BLaER1 treated with 17β-estradiol and CSF1 and Interleukin-3, amounts not matched to agents 10 nM and 100 nM (cell line): Measurements from ENCODE around the gene GNAO1.

ENCODE experiments used
- H3K27ac ChIP-seq, 11 experiments: shearing (Covaris generic); formaldehyde crosslinking; 2 replicates each; pipeline ENCODE4 v1.8.1; 2022
- H3K27me3 ChIP-seq, 11 experiments: shearing (Covaris generic); formaldehyde crosslinking; 2 replicates each; pipeline ENCODE4 v1.8.1; 2022
- H3K36me3 ChIP-seq, 11 experiments: shearing (Covaris generic); formaldehyde crosslinking; 2 replicates each; pipeline ENCODE4 v1.8.1; 2022
- H3K4me1 ChIP-seq, 10 experiments: shearing (Covaris generic); formaldehyde crosslinking; 2 replicates each; pipeline ENCODE4 v1.8.1; 2022
- H3K4me2 ChIP-seq, 11 experiments: shearing (Covaris generic); formaldehyde crosslinking; 2 replicates each; pipeline ENCODE4 v1.8.1; 2022
- H3K4me3 ChIP-seq, 10 experiments: shearing (Covaris generic); formaldehyde crosslinking; 2 replicates each; pipeline ENCODE4 v1.8.1; 2022
- H3K9ac ChIP-seq, 11 experiments: shearing (Covaris generic); formaldehyde crosslinking; 2 replicates each; pipeline ENCODE4 v1.8.1; 2022
- H3K9me3 ChIP-seq, 11 experiments: shearing (Covaris generic); formaldehyde crosslinking; replicated peaks in 1 of 11; 2 replicates each; pipeline ENCODE4 v1.8.1; 2022
- H4K20me1 ChIP-seq, 11 experiments: shearing (Covaris generic); formaldehyde crosslinking; 2 replicates each; pipeline ENCODE4 v1.8.1; 2022
- Cebpa-rat ChIP-seq, 11 experiments: shearing (Covaris generic); IDR thresholded peaks; 2 replicates each; pipeline ENCODE4 v1.8.1; 2022

Gene GNAO1

GRCh38 chr16:56226187-56226586 lies 34.9 kb downstream of the GNAO1 start:
- Histone ChIP-seq H3K27me3 (no peaks in the 10 kb centered on the region), H3K4me1 (peaks cover 17 to 33% (median 22%) of the 10 kb centered on the region in 10 experiments), H3K4me2 (peak overlapping the region; percentile 60 to 84 (median 73); a peak in 20 of 22 replicates), H3K36me3 (no peaks in the 10 kb centered on the region), H3K27ac (peak overlapping the region in 7 of 11 experiments; percentile 1 to 69 (median 51); a peak in 10 of 22 replicates), H3K4me3 (no peak overlapping the region), H3K9me3 (no peaks in the 10 kb centered on the region), H4K20me1 (no peaks in the 10 kb centered on the region), H3K9ac (peak overlapping the region in 1 of 11 experiments; percentile 26; a peak in 1 of 22 replicates)
- TF ChIP-seq Cebpa-rat (IDR thresholded peaks at IDR 0.05) = peak in 7 of 11 experiments; percentile 26 to 67 (median 30); a peak in 5 of 22 replicates

GRCh38 chr16:56226845-56227525 lies 35.7 kb downstream of the GNAO1 start:
- no peaks in the 10 kb centered on the region for H3K9me3 ChIP-seq
- no peak for TF ChIP-seq Cebpa-rat (IDR thresholded peaks at IDR 0.05)
- H3K9ac ChIP-seq = peak overlapping the region in 3 of 11 experiments; percentile 4 to 26 (median 13); a peak in 4 of 22 replicates
- H3K4me1 ChIP-seq = peaks cover 17 to 33% (median 22%) of the 10 kb centered on the region in 10 experiments
- no peaks in the 10 kb centered on the region for H4K20me1 ChIP-seq
- no peaks in the 10 kb centered on the region for H3K27me3 ChIP-seq
- H3K27ac ChIP-seq = peak overlapping the region in 9 of 11 experiments; percentile 7 to 69 (median 43); a peak in 13 of 22 replicates
- H3K4me3 ChIP-seq = no peak overlapping the region
- H3K4me2 ChIP-seq = peak overlapping the region; percentile 60 to 84 (median 73)
- H3K36me3 ChIP-seq = no peaks in the 10 kb centered on the region

GRCh38 chr16:56227936-56228335 lies 36.6 kb downstream of the GNAO1 start:
- no peaks in the 10 kb centered on the region for H4K20me1 ChIP-seq
- no peak for TF ChIP-seq Cebpa-rat (IDR thresholded peaks at IDR 0.05)
- no peaks in the 10 kb centered on the region for H3K36me3 ChIP-seq
- peaks cover 17 to 33% (median 22%) of the 10 kb centered on the region in 10 experiments for H3K4me1 ChIP-seq
- H3K27ac ChIP-seq = 0 out of 22 replicates have a peak overlapping the region, but pooled peaks of 1 of the 11 experiments have one; percentile 7
- peak overlapping the region in 1 of 11 experiments; percentile 69; a peak in 1 of 22 replicates for H3K4me2 ChIP-seq
- no peaks in the 10 kb centered on the region for H3K27me3 ChIP-seq
- no peak overlapping the region for H3K9ac ChIP-seq
- no peak overlapping the region for H3K4me3 ChIP-seq
- H3K9me3 ChIP-seq = no peaks in the 10 kb centered on the region

GRCh38 chr16:56228476-56228875 lies 37.2 kb downstream of the GNAO1 start:
- Histone ChIP-seq H4K20me1 (no peaks in the 10 kb centered on the region), H3K36me3 (no peaks in the 10 kb centered on the region), H3K9ac (no peak overlapping the region), H3K4me1 (peaks cover 17 to 33% (median 22%) of the 10 kb centered on the region in 10 experiments), H3K4me2 (no peak overlapping the region), H3K4me3 (no peak overlapping the region), H3K9me3 (no peaks in the 10 kb centered on the region), H3K27ac (no peak overlapping the region), H3K27me3 (no peaks in the 10 kb centered on the region)
- no peak for TF ChIP-seq Cebpa-rat (IDR thresholded peaks at IDR 0.05)

GRCh38 chr16:56233795-56234566 lies 42.7 kb downstream of the GNAO1 start:
- H3K4me2 ChIP-seq = peak overlapping the region in 1 of 11 experiments; percentile 18; a peak in 1 of 22 replicates
- H3K27ac ChIP-seq = no peak overlapping the region
- no peaks in the 10 kb centered on the region for H3K27me3 ChIP-seq
- no peaks in the 10 kb centered on the region for H3K9me3 ChIP-seq
- H3K4me1 ChIP-seq = no peaks in the 10 kb centered on the region
- no peak overlapping the region for H3K9ac ChIP-seq
- no peaks in the 10 kb centered on the region for H3K36me3 ChIP-seq
- no peak for TF ChIP-seq Cebpa-rat (IDR thresholded peaks at IDR 0.05)
- H3K4me3 ChIP-seq = no peak overlapping the region
- no peaks in the 10 kb centered on the region for H4K20me1 ChIP-seq

DNA sequence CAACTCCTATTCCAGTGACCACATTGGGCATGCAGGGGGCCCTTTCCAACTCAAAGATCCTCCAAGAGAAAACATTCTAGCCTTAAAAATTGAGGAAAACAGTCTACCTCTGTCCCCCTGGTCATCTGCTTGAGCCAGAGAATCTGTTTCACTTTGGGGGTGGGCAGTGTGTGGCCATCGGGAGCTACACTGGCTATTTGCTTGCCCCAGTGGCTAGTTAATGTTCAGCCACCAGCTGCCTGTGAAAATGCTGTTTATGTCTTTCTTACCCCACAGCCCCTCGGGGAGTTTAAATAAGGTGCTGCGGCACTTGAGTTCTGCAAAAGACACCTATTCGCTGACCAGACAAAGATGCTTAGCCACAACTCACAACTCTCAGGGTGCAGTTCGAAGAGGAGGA lies 43.4 kb downstream of the GNAO1 start:
- no peak overlapping the region for H3K4me2 ChIP-seq
- H3K36me3 ChIP-seq = no peaks in the 10 kb centered on the region
- no peaks in the 10 kb centered on the region for H4K20me1 ChIP-seq
- no peaks in the 10 kb centered on the region for H3K4me1 ChIP-seq
- no peaks in the 10 kb centered on the region for H3K9me3 ChIP-seq
- H3K4me3 ChIP-seq = no peak overlapping the region
- no peak for TF ChIP-seq Cebpa-rat (IDR thresholded peaks at IDR 0.05)
- no peaks in the 10 kb centered on the region for H3K27me3 ChIP-seq
- no peak overlapping the region for H3K27ac ChIP-seq
- H3K9ac ChIP-seq = no peak overlapping the region

GRCh38 chr16:56237451-56237930 lies 46.2 kb downstream of the GNAO1 start:
- Histone ChIP-seq H3K4me2 (no peak overlapping the region), H3K9me3 (no peaks in the 10 kb centered on the region), H4K20me1 (no peaks in the 10 kb centered on the region), H3K4me3 (no peak overlapping the region), H3K27me3 (no peaks in the 10 kb centered on the region), H3K27ac (no peak overlapping the region), H3K9ac (no peak overlapping the region), H3K4me1 (no peaks in the 10 kb centered on the region), H3K36me3 (no peaks in the 10 kb centered on the region)
- TF ChIP-seq Cebpa-rat (IDR thresholded peaks at IDR 0.05) = no peak

- Histone ChIP-seq H3K36me3 (no peaks in the 10 kb centered on the region), H4K20me1 (no peaks in the 10 kb centered on the region), H3K4me3 (no peak overlapping the region), H3K4me2 (no peak overlapping the region), H3K27ac (no peak overlapping the region), H3K9me3 (no peaks in the 10 kb centered on the region), H3K27me3 (no peaks in the 10 kb centered on the region), H3K4me1 (no peaks in the 10 kb centered on the region), H3K9ac (no peak overlapping the region)
- no peak for TF ChIP-seq Cebpa-rat (IDR thresholded peaks at IDR 0.05)
Measured at GRCh38 chr16:56238188-56238587, 46.9 kb downstream of the GNAO1 start.

DNA sequence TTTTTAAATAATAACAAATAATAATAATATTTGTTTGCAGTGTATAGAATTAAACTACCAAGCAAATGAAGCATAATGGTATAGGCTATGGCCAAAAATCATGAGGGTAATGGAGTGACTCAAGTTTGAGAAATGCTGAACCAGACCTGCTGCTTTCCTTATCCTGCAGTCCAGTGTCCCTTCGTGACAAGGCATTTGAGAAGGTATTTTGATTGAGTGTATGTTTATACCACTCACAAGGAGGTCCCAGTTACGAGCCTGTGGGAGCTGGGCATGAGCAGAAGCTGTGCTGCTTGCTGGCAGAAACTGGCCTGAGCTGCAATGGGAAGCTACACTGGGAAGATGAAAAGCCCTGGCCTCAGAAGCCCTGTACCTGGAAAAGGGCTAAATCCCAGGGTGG lies 50.3 kb downstream of the GNAO1 start:
- no peaks in the 10 kb centered on the region for H3K36me3 ChIP-seq
- no peak overlapping the region for H3K4me3 ChIP-seq
- no peaks in the 10 kb centered on the region for H3K9me3 ChIP-seq
- no peaks in the 10 kb centered on the region for H3K27me3 ChIP-seq
- no peaks in the 10 kb centered on the region for H3K4me1 ChIP-seq
- TF ChIP-seq Cebpa-rat (IDR thresholded peaks at IDR 0.05) = no peak
- H3K4me2 ChIP-seq = no peak overlapping the region
- no peak overlapping the region for H3K9ac ChIP-seq
- H3K27ac ChIP-seq = no peak overlapping the region
- no peaks in the 10 kb centered on the region for H4K20me1 ChIP-seq
